ENCODE measurements around the gene FGF6.
"Not testable (repeated sequence)": the region's sequence is repeated elsewhere in the genome, so short reads cannot be mapped to it uniquely, and the experiment has no call there.

The FGF6 gene

GRCh38 chr12:4445156-4446101 lies at the start of gene FGF6:
TSS of gene FGF6 (minus strand) at chr12:4445815. CDS start at chr12:4445570, 245 bp downstream.
- no peak for DNase-seq (ENCODE audit: low read depth in 2 of 2)

- DNase-seq (ENCODE audit: low read depth in 2 of 2), result no peak
These were observed 45.4 kb upstream of the FGF6 start for GRCh38 chr12:4490973-4491372.

- no peak for DNase-seq (ENCODE audit: low read depth in 2 of 2)
These were observed 43.9 kb upstream of the FGF6 start for GRCh38 chr12:4489556-4489955.

- no peak for DNase-seq (ENCODE audit: low read depth in 2 of 2)
These were observed 41.4 kb upstream of the FGF6 start for GRCh38 chr12:4486980-4487379.

GRCh38 chr12:4486049-4486699 lies 40.6 kb upstream of the FGF6 start:
- no peak for DNase-seq (ENCODE audit: low read depth in 2 of 2)

- DNase-seq (ENCODE audit: low read depth in 2 of 2), result no peak
These were observed 38.5 kb upstream of the FGF6 start for GRCh38 chr12:4483885-4484823.

- DNase-seq (ENCODE audit: low read depth in 2 of 2), result no peak
These were observed 37.3 kb upstream of the FGF6 start for GRCh38 chr12:4482936-4483335.

- no peak for DNase-seq (ENCODE audit: low read depth in 2 of 2)
These were observed 33.3 kb upstream of the FGF6 start for GRCh38 chr12:4478933-4479332.

GRCh38 chr12:4477129-4477528 lies 31.5 kb upstream of the FGF6 start:
- no peak for DNase-seq (ENCODE audit: low read depth in 2 of 2)

GRCh38 chr12:4472046-4472445 lies 26.4 kb upstream of the FGF6 start:
- no peak for DNase-seq (ENCODE audit: low read depth in 2 of 2)

- DNase-seq (ENCODE audit: low read depth in 2 of 2), result no peak
These were observed 25.6 kb upstream of the FGF6 start for GRCh38 chr12:4471256-4471655.

- DNase-seq (ENCODE audit: low read depth in 2 of 2), result no peak
These were observed 23.4 kb upstream of the FGF6 start for GRCh38 chr12:4468994-4469393.

- no peak for DNase-seq (ENCODE audit: low read depth in 2 of 2)
These were observed 15.1 kb upstream of the FGF6 start for GRCh38 chr12:4460761-4461160.

- DNase-seq (ENCODE audit: low read depth in 2 of 2), result not testable (repeated sequence)
These were observed 10.2 kb upstream of the FGF6 start for GRCh38 chr12:4455849-4456248.

GRCh38 chr12:4454315-4454860 lies 8.8 kb upstream of the FGF6 start:
- DNase-seq (ENCODE audit: low read depth in 2 of 2), result no peak

- DNase-seq (ENCODE audit: low read depth in 2 of 2), result no peak
These were observed 6.1 kb upstream of the FGF6 start for GRCh38 chr12:4451694-4452093.

- no peak for DNase-seq (ENCODE audit: low read depth in 2 of 2)
These were observed 5.0 kb upstream of the FGF6 start for GRCh38 chr12:4450551-4451112.

- no peak for DNase-seq (ENCODE audit: low read depth in 2 of 2)
These were observed 4.2 kb upstream of the FGF6 start for GRCh38 chr12:4449851-4450221.

GRCh38 chr12:4448943-4449850 lies 3.6 kb upstream of the FGF6 start:
- no peak for DNase-seq (ENCODE audit: low read depth in 2 of 2)

GRCh38 chr12:4448371-4448940 lies 2.8 kb upstream of the FGF6 start:
- no peak for DNase-seq (ENCODE audit: low read depth in 2 of 2)
